Measurements from ENCODE around the gene MRPL2.

The MRPL2 gene

DNA sequence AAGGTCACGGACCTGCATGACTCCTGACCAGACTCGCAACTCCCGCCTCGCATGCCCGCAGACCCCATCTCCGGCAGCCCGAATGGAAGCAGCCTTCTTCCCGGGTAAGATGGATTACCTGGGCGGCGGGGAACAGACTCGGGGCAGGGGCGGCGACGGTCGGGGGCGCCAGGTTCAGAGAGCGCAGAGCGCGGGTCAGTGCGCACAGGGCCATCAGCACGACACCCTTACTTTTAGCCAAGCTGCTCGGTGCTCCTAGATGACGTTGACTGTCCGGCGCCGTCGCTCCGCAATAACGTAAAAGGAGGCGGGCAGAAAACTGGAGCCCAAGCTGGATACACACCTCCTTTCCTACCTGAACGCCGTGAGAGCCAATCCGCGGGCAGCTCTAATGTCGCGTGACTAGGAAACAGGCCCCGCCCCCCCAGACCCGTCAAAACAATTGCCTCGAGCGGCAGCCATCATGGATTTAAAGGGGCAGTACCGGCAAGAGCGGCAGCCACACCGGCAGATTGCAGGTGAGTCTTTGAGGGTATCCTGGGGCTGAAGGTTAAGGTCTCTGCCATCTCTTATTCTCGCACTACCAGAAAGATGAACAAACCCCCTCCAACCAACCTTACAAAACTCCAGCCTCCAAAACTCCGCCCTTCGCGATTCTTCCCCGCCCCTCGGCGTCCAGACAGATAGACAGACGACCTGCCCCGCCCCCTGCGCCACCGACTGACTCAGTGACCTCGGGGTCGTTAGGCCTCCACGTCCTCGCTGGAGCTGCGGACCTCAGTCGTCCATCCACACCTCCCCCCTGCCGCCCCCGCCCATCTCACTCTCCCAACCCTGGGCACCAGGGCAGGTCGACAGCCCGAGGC is at the start of gene MRPL2, which contains the start of gene KLC4:
MRPL2 (minus strand) TSS at position 267 of the 866 bp plus-strand sequence; CDS start at position 214, 53 bp downstream.
KLC4 (plus strand) TSS at position 464 of the 866 bp plus-strand sequence. CDS start 1,705 bp downstream, outside the sequence.
- DNase-seq (ENCODE audit: low read depth in 2 of 2): peak; percentile 97

DNA sequence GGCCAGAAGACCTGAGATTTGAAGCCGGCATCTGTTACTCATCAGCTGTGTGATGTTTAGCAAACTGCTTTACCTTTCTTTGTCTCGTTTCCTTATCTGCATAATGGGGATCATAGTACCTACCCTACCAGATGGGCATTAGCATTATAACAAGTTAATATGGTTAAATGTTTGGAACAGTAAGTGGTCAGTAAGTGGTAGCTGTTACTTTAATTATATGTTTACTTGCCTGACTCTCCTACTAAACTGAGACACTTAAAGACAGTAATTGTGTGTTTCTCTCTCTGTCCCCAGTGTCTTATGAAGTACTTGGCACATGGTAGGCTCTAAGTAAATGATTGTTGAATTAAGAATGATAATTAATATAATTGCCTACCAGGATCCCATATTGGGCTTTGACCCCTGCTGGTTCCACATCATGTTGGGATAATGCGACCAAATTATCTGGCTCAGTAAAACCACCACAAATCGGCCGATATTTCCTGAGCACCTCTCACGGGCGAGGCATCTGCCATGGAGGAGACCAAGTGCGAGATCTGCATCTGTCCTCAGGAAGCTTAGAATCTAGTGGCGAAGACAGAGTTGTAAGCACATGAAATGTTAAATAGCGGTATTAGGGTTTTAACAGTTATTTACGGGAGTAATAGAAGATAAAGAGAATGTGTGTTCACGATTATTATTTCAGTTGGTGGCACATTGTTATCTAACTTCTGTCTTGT is 48.3 kb upstream of the MRPL2 start:
- DNase-seq (ENCODE audit: low read depth in 2 of 2): no peak

DNA sequence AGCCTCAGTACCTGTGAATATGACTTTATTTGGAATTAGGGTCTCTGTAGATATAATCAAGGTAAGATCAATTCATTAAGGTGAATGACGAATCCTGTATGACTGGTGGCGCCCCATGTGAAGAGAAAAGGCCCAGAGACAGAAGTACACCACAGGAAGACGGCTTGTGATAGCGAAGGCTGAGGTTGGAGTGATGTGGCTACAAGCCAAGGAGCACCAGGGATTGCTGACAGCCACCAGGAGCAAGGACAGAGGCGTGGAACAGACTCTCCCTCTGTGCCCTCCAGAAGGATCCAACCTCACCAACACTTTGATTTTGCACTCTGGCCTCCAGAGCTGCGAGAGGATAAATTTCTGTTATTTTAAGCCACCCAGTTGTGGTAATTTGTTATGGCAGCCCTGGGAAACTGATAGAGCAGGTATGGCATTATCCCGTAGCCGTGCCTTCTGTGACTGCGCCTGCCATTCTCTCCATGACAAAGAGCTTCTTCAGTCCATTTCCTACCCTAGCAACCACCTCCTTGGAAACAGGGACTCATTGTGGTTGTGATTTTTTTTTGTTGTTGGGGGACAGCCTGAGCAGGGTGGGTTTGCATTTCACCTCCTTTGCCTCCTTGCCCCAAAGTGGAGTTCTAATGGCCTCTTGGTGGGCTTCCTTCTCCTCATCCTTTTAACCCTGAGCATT is 46.4 kb upstream of the MRPL2 start:
- DNase-seq (ENCODE audit: low read depth in 2 of 2): no peak

DNA sequence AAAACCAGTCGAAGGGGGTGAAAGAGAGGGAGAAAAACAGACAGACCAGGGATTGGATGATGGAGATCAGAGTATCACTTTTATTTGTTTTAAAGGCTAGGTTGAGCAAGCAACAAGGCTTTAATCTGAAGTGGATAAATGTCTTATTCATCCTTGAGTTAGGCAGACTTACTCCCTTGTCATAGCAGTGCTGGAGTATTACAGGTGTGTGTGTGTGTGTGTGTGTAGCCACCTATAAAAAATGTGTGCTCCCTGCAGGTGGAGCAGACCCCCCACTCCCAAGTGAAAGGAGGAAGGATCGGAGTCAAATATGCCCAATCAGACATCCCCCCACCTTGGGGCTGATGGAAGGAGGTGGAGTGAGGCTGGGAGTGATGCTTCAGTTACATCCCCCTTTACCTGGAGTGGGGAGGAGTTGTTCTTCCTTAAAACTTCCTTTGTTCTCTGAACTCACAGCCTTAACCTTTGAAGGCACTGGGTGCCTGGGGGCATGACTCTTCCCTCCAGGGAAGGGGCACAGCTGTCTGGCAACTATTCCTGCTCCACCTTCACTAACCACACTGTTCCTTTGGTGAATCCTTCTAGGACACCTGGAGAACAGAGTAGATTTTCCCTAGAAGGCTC is 44.1 kb upstream of the MRPL2 start:
- no peak for DNase-seq (ENCODE audit: low read depth in 2 of 2)

DNA sequence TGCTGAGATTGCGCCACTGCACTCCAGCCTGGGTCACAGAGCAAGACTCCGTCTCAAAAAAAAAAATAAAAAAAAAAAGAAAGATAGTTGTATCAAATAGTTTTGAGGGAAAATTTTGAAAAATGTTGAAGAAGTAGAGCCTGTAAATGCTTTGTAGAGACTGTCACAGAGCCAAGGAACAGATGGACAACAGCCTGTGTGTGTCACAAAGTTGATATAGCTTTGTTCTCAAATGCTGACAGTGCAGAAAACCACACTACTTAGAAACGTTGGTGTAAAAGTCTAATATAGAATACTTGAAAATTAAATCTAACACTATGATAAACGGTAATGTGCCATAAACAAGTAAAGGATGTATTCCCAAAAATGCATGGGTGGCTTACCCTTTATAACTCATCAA is 42.3 kb upstream of the MRPL2 start:
- no peak for DNase-seq (ENCODE audit: low read depth in 2 of 2)

DNA sequence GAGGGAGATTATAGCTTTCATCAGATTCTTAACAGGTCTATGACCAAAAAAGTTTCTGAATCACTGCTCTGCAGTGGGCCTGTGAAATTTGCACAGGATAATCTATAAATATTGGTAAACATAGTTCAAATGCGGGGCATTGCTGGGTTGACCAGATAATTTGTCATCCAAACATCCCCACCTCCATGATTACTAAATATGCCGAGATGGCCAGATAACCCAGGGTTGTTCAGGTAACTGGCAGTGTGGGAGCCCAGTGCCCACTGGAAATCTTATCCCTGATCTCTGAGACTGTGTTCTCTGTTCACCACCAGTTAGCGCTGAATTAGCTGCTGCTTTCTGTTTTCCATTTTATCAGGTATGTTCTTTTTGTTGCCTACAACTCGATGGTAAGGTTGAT is 38.3 kb upstream of the MRPL2 start:
- no peak for DNase-seq (ENCODE audit: low read depth in 2 of 2)

DNA sequence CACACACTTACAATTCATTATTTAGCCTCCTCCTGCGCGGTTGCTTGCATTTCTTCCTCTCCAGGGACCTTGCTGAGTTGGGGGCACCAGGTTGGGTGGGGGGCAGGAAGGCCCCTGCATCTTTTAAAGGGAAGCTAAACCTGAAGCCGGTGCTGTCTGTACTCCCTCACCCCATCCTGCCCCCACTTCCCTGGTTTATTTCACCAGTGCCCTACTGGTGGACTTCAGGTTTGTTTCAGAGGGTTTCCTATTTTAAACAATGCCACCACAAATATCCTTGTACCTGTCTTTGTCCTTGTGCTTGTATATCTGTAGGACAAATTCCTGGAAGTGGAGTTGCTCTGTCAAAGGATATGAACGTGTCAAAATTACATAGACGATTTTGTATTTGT is 37.9 kb upstream of the MRPL2 start:
- no peak for DNase-seq (ENCODE audit: low read depth in 2 of 2)

DNA sequence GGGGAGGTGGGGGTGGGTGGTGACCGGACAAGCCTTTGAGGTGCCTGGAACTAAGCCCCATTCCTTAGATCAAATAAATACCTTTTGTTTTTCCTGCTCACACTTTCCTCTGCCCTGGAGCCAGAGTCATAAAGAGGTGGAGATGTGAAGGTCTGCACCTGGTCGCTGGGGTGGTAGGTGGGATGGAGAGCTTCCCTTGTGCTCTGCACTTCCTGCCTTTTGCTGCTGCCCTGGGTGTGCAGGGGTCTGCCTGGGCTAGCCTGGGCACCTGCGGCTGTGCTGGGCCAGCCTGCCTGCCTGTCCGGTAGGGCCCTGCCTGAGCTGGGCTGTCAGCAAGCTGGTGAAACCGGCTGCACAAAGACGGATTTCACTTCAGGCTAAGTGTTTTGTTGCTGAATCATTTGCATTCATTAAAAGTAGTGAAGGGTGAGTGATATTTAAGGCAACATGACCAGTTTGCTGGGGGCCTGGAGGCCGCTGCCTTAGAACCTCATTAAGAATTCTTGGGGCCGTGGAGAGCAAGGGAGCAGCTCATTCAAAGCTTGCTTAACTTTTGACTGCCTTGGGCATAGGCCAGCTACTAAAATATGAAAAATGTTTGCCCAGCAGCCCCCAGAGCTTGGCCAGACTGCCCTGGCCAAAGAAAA is 37.3 kb upstream of the MRPL2 start:
- DNase-seq (ENCODE audit: low read depth in 2 of 2): no peak

DNA sequence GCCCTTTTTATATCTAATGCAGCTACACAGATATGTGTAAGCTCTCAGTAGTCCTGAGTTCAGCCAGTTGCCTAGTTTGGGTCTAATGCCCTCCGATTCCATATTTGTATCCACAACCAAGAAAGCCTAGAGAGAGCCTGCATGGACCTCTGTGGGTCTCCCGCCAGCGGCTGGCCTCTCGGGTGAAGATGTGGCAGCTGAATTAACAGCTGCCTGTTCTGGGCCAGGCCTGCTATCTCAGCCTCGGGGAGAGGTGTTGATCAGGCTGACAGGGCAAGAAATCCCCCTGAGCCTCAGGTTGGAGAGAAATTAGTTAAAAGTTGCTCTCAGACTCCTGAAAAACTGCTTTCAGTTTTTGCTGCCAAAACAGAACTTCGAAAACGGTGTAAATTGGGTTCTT is 36.7 kb upstream of the MRPL2 start:
- DNase-seq (ENCODE audit: low read depth in 2 of 2): no peak

DNA sequence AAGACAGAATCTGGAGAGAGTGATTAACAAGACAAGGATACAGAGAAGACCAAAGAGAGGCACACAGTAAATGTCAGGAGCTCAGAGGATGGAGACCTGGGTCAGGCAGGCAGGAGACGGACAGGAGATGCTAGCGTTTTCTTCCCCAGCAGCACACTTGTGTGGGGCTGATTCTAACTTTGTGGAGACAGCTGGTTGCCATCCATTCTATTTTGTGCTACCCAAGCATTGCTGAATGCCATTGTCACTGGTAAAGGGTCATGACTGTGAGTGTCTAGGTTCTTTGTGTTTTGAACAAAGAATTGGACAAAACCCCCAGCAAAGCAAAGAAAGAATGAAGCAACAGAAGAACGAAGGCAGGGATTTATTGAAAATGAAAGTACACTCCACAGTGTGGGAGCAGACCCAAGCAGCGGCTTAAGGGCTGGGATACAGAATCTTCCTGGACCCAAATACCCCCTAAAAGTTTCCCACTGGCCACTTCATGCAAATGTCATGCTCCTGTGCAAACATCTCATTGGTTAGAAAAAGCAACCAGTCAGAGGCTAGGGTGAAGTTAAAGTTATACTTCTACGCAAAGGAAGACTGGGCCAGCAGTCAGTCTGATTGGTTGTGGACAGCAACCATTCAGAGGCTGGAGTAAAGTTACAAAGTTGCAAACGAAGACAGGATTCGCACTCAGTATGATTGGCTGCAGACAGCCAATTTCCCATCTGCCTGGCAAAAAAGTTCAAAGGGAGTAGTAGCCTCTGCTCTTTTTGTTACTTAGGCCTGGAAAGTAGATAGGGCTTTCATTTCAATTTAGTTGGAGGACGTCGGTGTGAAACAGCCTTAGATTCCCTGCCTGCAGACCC is 34.4 kb upstream of the MRPL2 start:
- no peak for DNase-seq (ENCODE audit: low read depth in 2 of 2)

DNA sequence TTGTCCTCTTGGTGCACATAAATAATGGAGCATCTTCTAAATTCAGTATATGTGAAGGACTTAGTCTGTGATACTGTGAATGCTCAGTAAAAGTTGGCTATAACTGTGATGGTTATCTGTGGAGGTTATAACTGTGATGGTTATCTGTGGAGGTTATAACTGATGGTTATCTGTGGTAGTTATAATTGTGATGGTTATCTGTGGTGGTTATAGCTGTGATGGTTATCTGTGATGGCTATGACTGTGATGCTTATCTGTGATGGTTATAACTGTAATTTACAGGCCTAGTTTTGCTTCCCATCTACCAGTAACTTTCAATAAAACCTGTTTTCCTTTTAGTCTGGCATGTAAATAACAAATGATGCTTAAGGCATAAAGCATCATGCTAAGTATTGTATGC is 33.4 kb upstream of the MRPL2 start:
- DNase-seq (ENCODE audit: low read depth in 2 of 2): no peak

DNA sequence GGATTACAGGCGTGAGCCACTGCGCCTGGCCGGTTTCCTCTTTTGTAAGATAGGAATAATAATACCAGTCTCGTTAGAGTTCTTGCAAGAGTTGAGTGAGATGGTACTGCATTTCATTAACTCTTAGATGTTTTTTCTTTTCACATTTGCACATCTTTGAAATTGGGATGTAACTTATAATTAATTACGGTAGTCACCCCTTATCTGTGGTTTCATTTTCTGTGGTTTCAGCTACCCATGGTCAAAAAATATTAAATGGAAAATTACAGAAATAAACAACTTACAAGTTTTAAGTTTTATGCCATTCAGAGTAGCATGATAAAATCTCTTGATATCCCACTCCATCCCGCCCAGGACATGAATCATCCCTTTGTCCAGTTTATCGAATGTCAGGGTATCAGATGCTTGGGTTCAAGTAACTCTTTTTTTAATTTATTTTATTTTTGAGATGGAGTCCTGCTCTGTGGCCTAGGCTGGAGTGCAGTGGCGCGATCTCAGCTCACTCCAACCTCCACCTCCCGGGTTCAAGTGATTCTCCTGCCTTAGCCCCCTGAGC is 32.3 kb upstream of the MRPL2 start:
- no peak for DNase-seq (ENCODE audit: low read depth in 2 of 2)

DNA sequence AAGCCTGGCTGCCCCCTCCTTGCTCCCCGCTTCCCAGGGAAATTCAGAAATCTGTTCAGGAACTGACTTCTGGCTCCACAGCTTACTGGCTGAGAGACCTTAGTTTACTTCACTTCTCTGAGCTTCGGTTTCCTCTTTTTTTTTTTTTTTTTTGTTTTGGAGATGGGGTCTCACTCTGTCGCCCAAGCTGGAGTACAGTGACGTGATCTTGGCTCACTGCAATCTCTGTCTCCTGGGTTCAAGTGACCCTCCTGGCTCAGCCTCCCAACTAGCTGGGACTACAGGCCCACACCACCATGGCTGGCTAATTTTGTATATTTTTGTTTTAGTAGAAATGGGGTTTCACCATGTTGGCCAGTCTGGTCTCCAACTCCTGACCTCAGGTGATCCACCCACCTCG is 31.8 kb upstream of the MRPL2 start:
- no peak for DNase-seq (ENCODE audit: low read depth in 2 of 2)

DNA sequence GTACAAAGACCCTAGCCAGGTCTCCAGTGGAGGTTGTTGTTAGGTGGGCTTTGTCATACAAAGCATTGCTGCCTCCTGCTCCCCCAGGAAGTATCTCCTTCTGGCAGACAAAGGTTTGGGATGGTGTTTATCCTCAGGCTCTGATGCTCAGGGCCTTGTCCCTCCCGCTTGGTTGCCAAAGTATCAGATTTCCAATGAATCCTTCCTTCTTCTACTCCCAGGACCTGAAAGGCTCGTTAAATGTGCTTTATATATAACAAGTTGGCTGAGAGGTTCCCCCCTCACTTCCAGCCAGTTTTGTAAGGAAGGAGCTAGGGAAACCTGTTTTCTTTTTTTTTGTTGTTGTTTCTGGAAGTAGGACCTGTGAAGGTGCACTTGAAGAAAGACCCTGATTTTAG is 31.3 kb upstream of the MRPL2 start:
- DNase-seq (ENCODE audit: low read depth in 2 of 2): no peak

DNA sequence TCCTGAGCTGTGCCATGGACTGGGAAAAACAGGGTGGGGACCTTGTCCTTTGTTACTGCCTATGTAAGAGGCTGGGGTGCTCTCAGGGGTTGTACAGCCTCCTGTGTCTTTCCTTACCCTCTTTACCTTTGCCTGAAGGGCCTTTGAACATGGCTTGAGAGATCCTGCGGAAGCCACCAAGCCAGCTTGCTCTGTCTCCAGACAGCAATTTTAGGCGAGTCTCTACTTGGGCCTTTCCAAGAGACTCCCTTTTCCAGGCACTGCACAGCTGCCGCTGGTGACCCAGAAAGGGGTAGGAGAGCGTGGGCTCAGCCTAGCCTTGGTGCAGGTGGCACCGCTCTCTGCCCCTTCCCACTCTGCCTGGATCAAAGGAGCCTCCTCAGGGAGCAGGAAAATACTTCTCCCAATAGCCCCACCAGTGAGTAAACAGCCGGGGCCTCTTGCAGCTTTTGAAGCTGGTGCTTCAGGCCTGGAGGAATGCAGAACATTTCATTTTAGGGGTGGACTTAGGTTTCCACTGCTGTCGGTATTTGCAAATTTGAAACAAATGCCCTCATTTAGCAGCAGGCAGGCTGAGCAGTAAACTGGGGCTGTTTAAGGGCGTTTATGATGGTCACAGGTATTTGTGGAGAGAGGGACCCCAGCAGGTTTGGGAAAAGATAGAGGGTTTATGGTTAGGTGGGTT is 30.8 kb upstream of the MRPL2 start:
- DNase-seq (ENCODE audit: low read depth in 2 of 2): no peak

DNA sequence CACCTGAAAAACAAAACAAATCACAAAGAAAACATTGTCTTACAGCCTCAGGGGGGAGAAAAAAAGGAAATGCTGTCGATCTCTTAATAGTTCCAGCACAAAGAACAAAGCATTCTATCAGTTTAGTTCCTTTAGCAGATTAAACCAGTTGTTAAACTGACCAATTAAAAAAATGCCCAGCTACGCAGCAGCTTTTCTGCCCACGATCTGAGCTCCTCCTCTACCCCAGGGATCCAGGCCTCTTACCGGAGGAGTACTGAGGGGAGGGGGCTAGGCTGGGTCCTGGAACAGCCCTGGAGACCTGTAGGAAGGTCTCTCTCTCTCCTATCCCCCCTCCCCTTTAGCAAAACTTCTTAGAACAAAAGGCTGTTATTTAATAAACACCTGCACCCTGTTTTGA is 30.2 kb upstream of the MRPL2 start:
- DNase-seq (ENCODE audit: low read depth in 2 of 2): no peak

DNA sequence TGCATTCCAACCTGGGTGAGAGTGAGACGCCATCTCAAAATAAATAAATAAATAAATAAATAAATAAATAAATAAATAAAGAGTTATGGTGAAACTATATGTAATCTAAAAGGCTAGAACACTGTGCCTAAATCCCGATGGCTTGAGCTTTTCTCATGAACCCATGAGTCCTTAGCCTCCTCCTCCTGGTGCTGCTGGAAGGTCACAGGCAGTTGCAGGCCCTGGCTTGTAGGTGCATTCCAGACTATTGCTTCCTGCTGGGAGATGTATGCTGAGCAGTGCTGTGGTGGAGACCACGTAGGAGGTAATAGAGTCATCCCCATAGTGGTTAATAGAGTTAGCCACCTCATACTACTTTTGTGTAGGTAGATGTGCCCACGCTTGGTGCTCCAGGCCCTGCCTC is 29.4 kb upstream of the MRPL2 start:
- DNase-seq (ENCODE audit: low read depth in 2 of 2): no peak

DNA sequence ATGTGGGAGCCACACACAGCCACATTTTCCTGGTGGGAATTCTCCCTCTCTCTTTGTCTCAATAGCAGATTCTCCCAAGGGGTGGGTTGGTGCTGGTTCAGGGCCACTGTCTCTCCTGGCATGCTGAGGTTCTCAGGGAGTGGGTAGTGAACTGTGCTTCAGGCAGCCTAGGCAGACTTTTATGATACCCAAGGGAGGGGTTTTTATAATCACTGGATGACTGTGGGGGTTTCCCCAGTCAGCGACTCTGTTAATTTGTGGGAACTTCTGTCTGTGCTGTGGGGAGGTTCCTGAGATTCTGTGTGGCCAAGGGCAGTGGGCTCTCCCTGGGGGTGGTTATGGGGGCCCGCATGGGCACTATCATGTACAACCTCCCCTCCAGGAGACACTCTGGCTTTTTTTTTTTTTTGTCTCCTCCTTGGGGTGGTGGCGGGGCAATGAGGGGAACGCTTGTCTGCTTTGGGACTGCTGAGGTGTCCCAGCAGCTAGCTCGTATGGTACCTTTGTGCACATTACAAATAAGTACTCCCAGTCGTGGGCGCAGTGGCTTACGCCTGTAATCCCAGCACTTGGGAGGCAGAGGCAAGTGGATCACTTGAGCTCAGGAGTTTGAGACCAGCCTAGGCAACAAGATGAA is 26.9 kb upstream of the MRPL2 start:
- no peak for DNase-seq (ENCODE audit: low read depth in 2 of 2)

All from stimulated activated CD4-positive, alpha-beta T cell treated with anti-CD3 and anti-CD28 coated beads, Interleukin-4, amount 100 ng/mL, for 48 hours (primary cell).